ENCODE data around the gene LSM4. TPM values are rescaled to one million over a fixed set of nuclear protein-coding genes. Genes with fewer than 3 reads are reported as not detected.
"Not testable (repeated sequence)": the region's sequence is repeated elsewhere in the genome, so short reads cannot be mapped to it uniquely, and the experiment has no call there.

LSM4 gene
- total RNA-seq, 2 donors from 2014 or later = 74.8 to 90.2 TPM

GRCh38 chr19:18363787-18364186 lies 40.9 kb upstream of the LSM4 start:
- no peak for TF ChIP-seq CTCF (IDR thresholded peaks at IDR 0.05)
- H3K36me3 ChIP-seq = peaks cover 15% of the 10 kb centered on the region
- H3K27me3 ChIP-seq (replicated peaks; ENCODE audit: insufficient read depth) = no peaks in the 10 kb centered on the region
- peak overlapping the region; percentile 80 to 81 for H3K27ac ChIP-seq
- DNase-seq (ENCODE audit: low spot score) (no peak), ATAC-seq (ENCODE audit: insufficient number of reproducible peaks, low FRiP score, low read depth) (no peak)
- no peak overlapping the region for H3K4me3 ChIP-seq
- H3K4me1 ChIP-seq (ENCODE audit: control insufficient read depth in 1 of 2, low read depth in 2 of 2) = peaks cover 12 to 24% of the 10 kb centered on the region in 2 donors
- no peaks in the 10 kb centered on the region for H3K9me3 ChIP-seq

- no peak for DNase-seq (ENCODE audit: low spot score)
- Histone ChIP-seq H3K4me1 (ENCODE audit: control insufficient read depth in 1 of 2, low read depth in 2 of 2) (peaks cover 12 to 24% of the 10 kb centered on the region in 2 donors), H3K4me3 (no peak overlapping the region), H3K27ac (peak overlapping the region in 1 of 2 donors; percentile 80), H3K27me3 (replicated peaks; ENCODE audit: insufficient read depth) (no peaks in the 10 kb centered on the region), H3K9me3 (no peaks in the 10 kb centered on the region), H3K36me3 (peaks cover 19% of the 10 kb centered on the region)
- no peak for ATAC-seq (ENCODE audit: insufficient number of reproducible peaks, low FRiP score, low read depth)
- no peak for TF ChIP-seq CTCF (IDR thresholded peaks at IDR 0.05)
Observed at GRCh38 chr19:18362934-18363542, 40.2 kb upstream of the LSM4 start.

GRCh38 chr19:18361646-18362045 lies 38.8 kb upstream of the LSM4 start:
- no peak for TF ChIP-seq CTCF (IDR thresholded peaks at IDR 0.05)
- Histone ChIP-seq H3K9me3 (no peaks in the 10 kb centered on the region), H3K4me3 (no peak overlapping the region), H3K4me1 (ENCODE audit: control insufficient read depth in 1 of 2, low read depth in 2 of 2) (peaks cover 12 to 30% of the 10 kb centered on the region in 2 donors), H3K36me3 (peaks cover 31% of the 10 kb centered on the region), H3K27ac (no peak overlapping the region), H3K27me3 (replicated peaks; ENCODE audit: insufficient read depth) (no peaks in the 10 kb centered on the region)
- no peak for DNase-seq (ENCODE audit: low spot score)
- no peak for ATAC-seq (ENCODE audit: insufficient number of reproducible peaks, low FRiP score, low read depth)

- no peak overlapping the region for H3K4me3 ChIP-seq
- no peak for TF ChIP-seq CTCF (IDR thresholded peaks at IDR 0.05)
- DNase-seq (ENCODE audit: low spot score) = no peak
- peaks cover 31% of the 10 kb centered on the region for H3K36me3 ChIP-seq
- peak overlapping the region; percentile 55 to 61 for H3K27ac ChIP-seq
- ATAC-seq (ENCODE audit: insufficient number of reproducible peaks, low FRiP score, low read depth) = no peak
- H3K9me3 ChIP-seq = no peaks in the 10 kb centered on the region
- H3K4me1 ChIP-seq (ENCODE audit: control insufficient read depth in 1 of 2, low read depth in 2 of 2) = peaks cover 0 to 14% of the 10 kb centered on the region in 2 donors
- no peaks in the 10 kb centered on the region for H3K27me3 ChIP-seq (replicated peaks; ENCODE audit: insufficient read depth)
Observed at GRCh38 chr19:18357041-18357440, 34.2 kb upstream of the LSM4 start.

- peaks cover 0 to 14% of the 10 kb centered on the region in 2 donors for H3K4me1 ChIP-seq (ENCODE audit: control insufficient read depth in 1 of 2, low read depth in 2 of 2)
- H3K27ac ChIP-seq; H3K4me3 ChIP-seq; DNase-seq (ENCODE audit: low spot score); H3K9me3 ChIP-seq; ATAC-seq (ENCODE audit: insufficient number of reproducible peaks, low FRiP score, low read depth); H3K27me3 ChIP-seq (replicated peaks; ENCODE audit: insufficient read depth): not testable (repeated sequence)
- H3K36me3 ChIP-seq = peaks cover 23% of the 10 kb centered on the region
Observed at GRCh38 chr19:18354743-18355142, 31.9 kb upstream of the LSM4 start.
